Activated CD8-positive, alpha-beta T cell treated with anti-CD3 and anti-CD28 coated beads for 36 hours (primary cell): Measurements from ENCODE around the gene C6orf15. TPM values are rescaled to one million over a fixed set of nuclear protein-coding genes. Genes with fewer than 3 reads are reported as not detected.

Experiments used
- ATAC-seq: fragments of 200-7000 bp; cut with Tn5 transposase; one replicate; pipeline ENCODE4 v1.10.0; 2021; ENCODE audit warnings: mild to moderate bottlenecking, moderate library complexity
- CTCF ChIA-PET: fragments of 350-600 bp; sonication (Branson Sonifier 250); formaldehyde crosslinking; loops from one replicate; lab custom pipeline; 2021; ENCODE audit warnings: antibody characterized with exemption; lab: Charles Lee
- POLR2A ChIA-PET: fragments of 350-600 bp; sonication (Branson Sonifier 250); formaldehyde crosslinking; loops from one replicate; lab custom pipeline; 2021; ENCODE audit warnings: antibody characterized with exemption; lab: Charles Lee
- DNase-seq: peaks from one replicate; pipeline ENCODE4 v3.0.0-alpha.2; 2020
- H3K27ac Mint-ChIP-seq: one replicate; pipeline ENCODE4 v1.8.0; 2021; ENCODE audit warnings: mild to moderate bottlenecking, mixed read lengths
- H3K27me3 Mint-ChIP-seq: one replicate; pipeline ENCODE4 v1.8.0; 2021; ENCODE audit warnings: mixed read lengths
- H3K36me3 Mint-ChIP-seq: one replicate; pipeline ENCODE4 v1.8.0; 2021; ENCODE audit warnings: low read depth, mixed read lengths
- H3K4me1 Mint-ChIP-seq: one replicate; pipeline ENCODE4 v1.8.0; 2021; ENCODE audit warnings: low read depth, mixed read lengths
- H3K4me3 Mint-ChIP-seq: one replicate; pipeline ENCODE4 v1.8.0; 2021; ENCODE audit warnings: mild to moderate bottlenecking, moderate library complexity, mixed read lengths
- H3K9me3 Mint-ChIP-seq: one replicate; pipeline ENCODE4 v1.8.0; 2021; ENCODE audit warnings: mixed read lengths
- CTCF ChIP-seq: fragments of 200-600 bp; IDR thresholded peaks from one replicate; pipeline ENCODE4 v1.8.0; 2022; ENCODE audit warnings: antibody characterized with exemption, mild to moderate bottlenecking
- intact Hi-C: fragments of 100-400 bp; cut with micrococcal nuclease; formaldehyde crosslinking; loops from one replicate; pipeline ENCODE4 v1.10.0; 2022
- total RNA-seq, 2 experiments: library from RNA; stranded (reverse); gene quantifications; one replicate each; pipeline ENCODE4 v1.2.3, GENCODE V29; 2021

C6orf15 gene
- total RNA-seq, 2 experiments from 2014 or later: not detected

GRCh38 chr6:31143148-31143547, 30.8 kb upstream of the C6orf15 start:
- Mint-ChIP-seq H3K36me3 (peaks cover 2% of the 10 kb centered on the region), H3K4me1 (no peaks in the 10 kb centered on the region), H3K27ac (no peak overlapping the region), H3K4me3 (no peak overlapping the region), H3K9me3 (no peaks in the 10 kb centered on the region), H3K27me3 (no peaks in the 10 kb centered on the region)
- no peak for TF ChIP-seq CTCF
- no peak for DNase-seq
- ChIA-PET CTCF (interaction anchor here (1.6 kb wide), 1 partner anchor 16 kb away, joined by 3 read pairs; no protein-coding TSS in a partner anchor), POLR2A (interaction anchor here (0.6 to 1.1 kb wide), 2 partner anchors 285 to 423 kb away, joined by 3 to 6 read pairs; no protein-coding TSS in a partner anchor)
- intact Hi-C loops: no loop called here
- no peak for ATAC-seq

- intact Hi-C loops: no loop called here
Measured at GRCh38 chr6:31142361-31142761, 30.0 kb upstream of the C6orf15 start.

GRCh38 chr6:31140643-31141042, 28.3 kb upstream of the C6orf15 start:
- Mint-ChIP-seq H3K27ac (no peak overlapping the region), H3K27me3 (no peaks in the 10 kb centered on the region), H3K9me3 (no peaks in the 10 kb centered on the region), H3K36me3 (peaks cover 2% of the 10 kb centered on the region), H3K4me1 (peaks cover 4% of the 10 kb centered on the region), H3K4me3 (no peak overlapping the region)
- intact Hi-C loops: no loop called here
- ChIA-PET CTCF (interaction anchor here (1.4 kb wide), 1 partner anchor 226 kb away, joined by 5 read pairs; no protein-coding TSS in a partner anchor), POLR2A (no interaction called here)
- DNase-seq: no peak
- no peak for ATAC-seq
- TF ChIP-seq CTCF: no peak

More at GRCh38 chr6:31142361-31142761, 30.0 kb upstream of the C6orf15 start:
- Mint-ChIP-seq H3K27me3 (no peaks in the 10 kb centered on the region), H3K4me1 (peaks cover 4% of the 10 kb centered on the region), H3K27ac (no peak overlapping the region), H3K4me3 (no peak overlapping the region), H3K9me3 (no peaks in the 10 kb centered on the region), H3K36me3 (peaks cover 2% of the 10 kb centered on the region)
- ATAC-seq (no peak), DNase-seq (no peak)
- ChIA-PET CTCF (interaction anchor here (1.4 to 1.6 kb wide), 2 partner anchors 15 to 224 kb away, joined by 3 to 4 read pairs; no protein-coding TSS in a partner anchor), POLR2A (interaction anchor here (0.7 kb wide), 1 partner anchor 18 kb away, joined by 3 read pairs; no protein-coding TSS in a partner anchor)
- TF ChIP-seq CTCF: no peak

- Mint-ChIP-seq H3K4me1 (peaks cover 4% of the 10 kb centered on the region), H3K36me3 (peaks cover 2% of the 10 kb centered on the region), H3K9me3 (no peaks in the 10 kb centered on the region), H3K27ac (no peak overlapping the region), H3K4me3 (no peak overlapping the region), H3K27me3 (no peaks in the 10 kb centered on the region)
- no peak for TF ChIP-seq CTCF
- ATAC-seq (no peak), DNase-seq (no peak)
- intact Hi-C loops: loop anchor here (5.0 kb wide), 1 partner anchor 228 kb away; no protein-coding TSS in a partner anchor
- ChIA-PET CTCF (interaction anchor here (1.1 to 2.3 kb wide), 4 partner anchors 53 to 234 kb away, joined by 3 to 23 read pairs (median 5); no protein-coding TSS in a partner anchor), POLR2A (interaction anchor here (2.2 kb wide), 1 partner anchor 19 kb away, joined by 7 read pairs; the partner anchor contains the start of gene TCF19)
Measured at GRCh38 chr6:31139599-31139998, 27.2 kb upstream of the C6orf15 start.

- no peak within 1 kb of the TSS for H3K4me3 Mint-ChIP-seq
- ChIA-PET POLR2A (interaction anchor here (1.0 to 2.2 kb wide), 3 partner anchors 16 to 58 kb away, joined by 3 to 7 read pairs (median 3); partner anchors contain the start of gene TCF19), CTCF (interaction anchor here (0.8 to 2.7 kb wide), 9 partner anchors 10 to 236 kb away, joined by 3 to 23 read pairs (median 5); no protein-coding TSS in a partner anchor)
- peaks cover 4% of the 10 kb centered on the region for H3K4me1 Mint-ChIP-seq
- H3K9me3 Mint-ChIP-seq: no peaks in the 10 kb centered on the region
- no peak for DNase-seq
- intact Hi-C loops: loop anchor here (5.0 kb wide), 1 partner anchor 228 kb away; no protein-coding TSS in a partner anchor
- H3K27me3 Mint-ChIP-seq: no peaks in the 10 kb centered on the region
- ATAC-seq: no peak
- H3K36me3 Mint-ChIP-seq: peaks cover 2% of the 10 kb centered on the region
- TF ChIP-seq CTCF: no peak
- H3K27ac Mint-ChIP-seq: no peak within 1 kb of the TSS
Measured at GRCh38 chr6:31138982-31139381, 26.6 kb upstream of the C6orf15 start, which contains the start of gene PSORS1C2. PSORS1C2 (minus strand) TSS chr6:31139066; CDS start chr6:31139026, 40 bp downstream.
